ENCODE measurements around the gene MYMK.

- no peak for TF ChIP-seq POLR2A (IDR thresholded peaks at IDR 0.05)
- no peak for TF ChIP-seq CTCF (IDR thresholded peaks at IDR 0.05)
Measured at GRCh38 chr9:133472277-133472645, 52.5 kb downstream of the MYMK start.
